ENCODE data around the gene MAGI2. TPM values are rescaled to one million over a fixed set of nuclear protein-coding genes. Genes with fewer than 3 reads are reported as not detected.

Gene MAGI2
- total and polyA plus RNA-seq, 2 donors (not counting 3 experiments of a cell fraction or from before 2014, with no cell fraction given) = 0.28 to 6.0 TPM

DNA sequence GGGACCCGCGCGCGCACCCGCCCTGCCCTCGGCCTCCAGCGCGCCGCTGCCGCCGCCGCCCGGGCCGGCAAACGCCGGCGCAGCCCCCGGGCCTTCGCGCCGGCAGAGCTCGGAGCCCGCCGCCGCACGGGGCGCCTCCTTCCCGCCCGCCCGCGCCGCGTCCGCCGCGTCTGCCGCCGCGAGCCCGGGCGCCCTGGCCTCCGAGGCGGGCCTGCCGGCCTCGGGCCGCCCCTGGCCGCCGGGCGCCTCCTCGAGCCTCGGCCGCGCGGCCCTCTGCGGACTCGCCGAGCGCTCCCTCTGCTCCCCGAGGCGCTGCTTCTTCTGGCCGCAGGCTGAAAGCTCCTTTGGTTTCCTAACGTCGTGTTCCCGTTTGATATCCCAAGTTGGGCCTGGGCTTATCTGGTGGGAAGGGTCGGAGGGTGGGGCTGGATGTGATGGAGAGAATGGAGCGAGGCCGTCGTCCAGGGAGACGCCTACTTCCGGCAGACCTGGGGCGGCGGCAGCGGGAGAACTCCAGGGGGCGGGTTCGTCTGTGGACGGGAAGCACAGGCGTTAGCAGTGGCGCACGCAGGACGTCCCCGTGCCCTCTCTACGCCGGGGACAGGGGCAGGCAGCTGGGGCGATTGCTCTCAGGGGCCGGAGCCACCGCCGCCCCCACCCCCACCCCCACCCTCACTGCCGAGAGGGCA, 1433.9 kb downstream of the MAGI2 start:
- POLR2A ChIA-PET = no interaction called here
- H3K27ac ChIP-seq (ENCODE audit: insufficient read depth, low read depth, low read length) = peak overlapping the region; percentile 28

DNA sequence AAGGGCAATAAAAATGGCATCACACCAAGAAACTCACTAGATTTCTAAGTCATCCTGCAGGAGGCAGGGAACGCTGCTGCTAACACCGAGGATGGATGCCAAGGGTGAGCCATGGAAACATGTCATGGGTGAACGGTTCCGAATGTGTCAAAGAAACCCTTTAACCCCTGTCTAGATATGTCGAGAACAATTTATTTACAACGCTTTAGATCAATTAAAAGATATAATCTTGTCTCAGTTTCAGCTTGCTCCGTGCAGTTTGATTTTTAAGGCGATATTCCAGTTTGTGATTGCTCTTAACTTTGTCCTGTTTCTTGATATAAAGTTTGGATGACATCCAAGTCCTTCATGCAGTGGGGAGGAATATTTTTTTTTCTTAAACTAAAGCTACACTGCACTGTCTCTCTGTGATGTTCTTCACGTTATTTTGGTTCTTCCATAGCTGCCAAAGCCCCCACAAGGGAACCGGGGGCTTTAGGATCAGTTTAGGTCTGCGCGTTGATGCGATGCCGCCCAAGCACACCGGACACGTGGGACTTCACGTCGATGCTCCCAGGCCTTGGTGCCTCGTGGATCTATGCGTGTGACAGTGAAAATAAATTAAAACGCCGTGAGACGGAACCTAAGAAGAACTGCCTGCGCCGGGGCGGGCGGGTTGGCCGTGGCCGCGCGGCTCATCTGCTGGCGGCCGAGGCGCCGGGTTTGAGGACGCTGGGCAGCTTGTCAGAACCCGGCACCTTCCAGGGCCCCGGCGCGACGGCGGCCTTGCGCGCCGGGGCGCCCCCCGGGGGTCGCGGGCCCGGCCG, 1434.6 kb downstream of the MAGI2 start:
- Histone ChIP-seq H3K79me2 (ENCODE audit: control insufficient read depth, insufficient read depth, low read length) (no peaks in the 10 kb centered on the region), H3K9me3 (replicated peaks; ENCODE audit: control insufficient read depth, insufficient read depth, low read length) (no peaks in the 10 kb centered on the region), H3K27me3 (ENCODE audit: control insufficient read depth in 2 of 2, insufficient read depth in 2 of 2, low read length in 2 of 2) (peaks cover 6% of the 10 kb centered on the region in 2 experiments), H2AFZ (ENCODE audit: low read depth, low read length) (peak overlapping the region; percentile 92), H3K4me2 (ENCODE audit: insufficient read depth, low read length) (peak overlapping the region; percentile 81), H3K27ac (ENCODE audit: insufficient read depth, low read depth, low read length) (no peak overlapping the region), H4K20me1 (replicated peaks; ENCODE audit: control insufficient read depth, extremely low read depth, insufficient read depth, low read length) (no peaks in the 10 kb centered on the region), H3K9me1 (replicated peaks; ENCODE audit: control insufficient read depth, extremely low read depth, insufficient read depth, low read length) (no peaks in the 10 kb centered on the region), H3K9ac (replicated peaks; ENCODE audit: extremely low read depth, insufficient read depth, low read length) (peak overlapping the region; percentile 39), H3K36me3 (ENCODE audit: control insufficient read depth in 2 of 2, extremely low read depth in 1 of 2, insufficient read depth in 2 of 2, low read length in 2 of 2) (no peaks in the 10 kb centered on the region), H3K4me1 (ENCODE audit: control insufficient read depth, extremely low read depth, insufficient read depth, low read length) (peaks cover 11% of the 10 kb centered on the region), H3K4me3 (replicated peaks in 1 of 3; ENCODE audit: insufficient read depth in 1 of 3, low read depth in 1 of 3, low read length in 3 of 3) (peak overlapping the region in 2 of 3 experiments; percentile 21 to 41)
- FAIRE-seq (no peak), DNase-seq (ENCODE audit: low read depth, low spot score) (peak; percentile 33)
- CTCF ChIA-PET = interaction anchor here (1.1 to 3.8 kb wide), 6 partner anchors 10 to 492 kb away, joined by 3 to 112 read pairs (median 8); no protein-coding TSS in a partner anchor
- intact Hi-C loops (cut with micrococcal nuclease) = loop anchor here (1.0 kb wide), 1 partner anchor 221 kb away; the partner anchor contains the start of genes PHTF2 and TMEM60
- BruUV-seq (replicated peaks) = TSS peak; percentile 59
- POLR2A ChIA-PET = no interaction called here
- TF ChIP-seq JUN (IDR thresholded peaks at IDR 0.05; ENCODE audit: borderline replicate concordance, insufficient read depth, insufficient read length, low read depth) (no peak), POLR2AphosphoS5 (IDR thresholded peaks at IDR 0.05; ENCODE audit: insufficient read depth, low read depth, low read length) (no peak), GATA2 (IDR thresholded peaks at IDR 0.05; ENCODE audit: insufficient read depth, insufficient read length, low read depth, low read length) (no peak)
- TF ChIP-seq, protein P1, sequence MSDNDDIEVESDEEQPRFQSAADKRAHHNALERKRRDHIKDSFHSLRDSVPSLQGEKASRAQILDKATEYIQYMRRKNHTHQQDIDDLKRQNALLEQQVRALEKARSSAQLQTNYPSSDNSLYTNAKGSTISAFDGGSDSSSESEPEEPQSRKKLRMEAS (IDR thresholded peaks at IDR 0.05; ENCODE audit: insufficient read depth, insufficient read length) = peak; percentile 71
- dilution Hi-C loops (cut with MboI; ENCODE audit: extremely low pct_ligation_motif_present, low sequenced_read_pairs) = no loop called here

More for the DNA sequence above, 1433.9 kb downstream of the MAGI2 start:
- no peaks in the 10 kb centered on the region for H3K9me1 ChIP-seq (replicated peaks; ENCODE audit: control insufficient read depth, extremely low read depth, insufficient read depth, low read length)
- TF ChIP-seq POLR2AphosphoS5 (IDR thresholded peaks at IDR 0.05; ENCODE audit: insufficient read depth, low read depth, low read length) (peak; percentile 57), POLR2A (IDR thresholded peaks at IDR 0.05; ENCODE audit: low read depth, low read length) (no peak)
- dilution Hi-C loops (cut with MboI; ENCODE audit: extremely low pct_ligation_motif_present, low sequenced_read_pairs) = no loop called here
- peak overlapping the region in 2 of 3 experiments; percentile 41 to 42 for H3K4me3 ChIP-seq (replicated peaks in 1 of 3; ENCODE audit: insufficient read depth in 1 of 3, low read depth in 1 of 3, low read length in 3 of 3)
- BruUV-seq (replicated peaks) = no TSS peak
- DNase-seq (ENCODE audit: low read depth, low spot score) (peak; percentile 75), FAIRE-seq (peak; percentile 87)
- no peaks in the 10 kb centered on the region for H4K20me1 ChIP-seq (replicated peaks; ENCODE audit: control insufficient read depth, extremely low read depth, insufficient read depth, low read length)
- H3K36me3 ChIP-seq (ENCODE audit: control insufficient read depth in 2 of 2, extremely low read depth in 1 of 2, insufficient read depth in 2 of 2, low read length in 2 of 2) = no peaks in the 10 kb centered on the region
- H3K27me3 ChIP-seq (ENCODE audit: control insufficient read depth in 2 of 2, insufficient read depth in 2 of 2, low read length in 2 of 2) = peaks cover 8 to 10% of the 10 kb centered on the region in 2 experiments
- CTCF ChIA-PET = interaction anchor here (0.8 to 3.8 kb wide), 12 partner anchors 9 to 1279 kb away, joined by 3 to 112 read pairs (median 6); no protein-coding TSS in a partner anchor
- H3K4me1 ChIP-seq (ENCODE audit: control insufficient read depth, extremely low read depth, insufficient read depth, low read length) = peaks cover 11% of the 10 kb centered on the region
- H3K9me3 ChIP-seq (replicated peaks; ENCODE audit: control insufficient read depth, insufficient read depth, low read length) = no peaks in the 10 kb centered on the region
- peak overlapping the region; percentile 21 for H3K9ac ChIP-seq (replicated peaks; ENCODE audit: extremely low read depth, insufficient read depth, low read length)
- H3K79me2 ChIP-seq (ENCODE audit: control insufficient read depth, insufficient read depth, low read length) = no peaks in the 10 kb centered on the region
- peak overlapping the region; percentile 93 for H2AFZ ChIP-seq (ENCODE audit: low read depth, low read length)
- no peak overlapping the region for H3K4me2 ChIP-seq (ENCODE audit: insufficient read depth, low read length)
- intact Hi-C loops (cut with micrococcal nuclease) = loop anchor here (1.0 to 10.0 kb wide), 7 partner anchors 21 to 1255 kb away; partner anchors contain the start of genes PHTF2 and TMEM60
